B cell (primary cell): ENCODE results near the gene SNTG2. TPM values are rescaled to one million over a fixed set of nuclear protein-coding genes. Genes with fewer than 3 reads are reported as not detected.
"Not testable (repeated sequence)": the region's sequence is repeated elsewhere in the genome, so short reads cannot be mapped to it uniquely, and the experiment has no call there.

Experiments used
- ATAC-seq: fragments of 200-7000 bp; cut with Tn5 transposase; one replicate; pipeline ENCODE4 v1.10.0; 2021; ENCODE audit warnings: low read depth, mild to moderate bottlenecking, moderate number of reproducible peaks, moderate library complexity
- CTCF ChIA-PET: fragments of 350-600 bp; sonication (Branson Sonifier 250); formaldehyde crosslinking; loops from one replicate; lab custom pipeline; 2021; ENCODE audit warnings: antibody characterized with exemption, inconsistent platforms; lab: Charles Lee
- POLR2A ChIA-PET: fragments of 350-600 bp; sonication (Branson Sonifier 250); formaldehyde crosslinking; loops from one replicate; lab custom pipeline; 2021; ENCODE audit warnings: antibody characterized with exemption; lab: Charles Lee
- DNase-seq: peaks from one replicate; pipeline ENCODE4 v3.0.0; 2013
- H2AFZ ChIP-seq: 2 replicates; pipeline ENCODE4 v1.6.1; 2012; ENCODE audit warnings: mild to moderate bottlenecking, low read depth, low read length; ENCODE audit not compliant: insufficient read depth, poor library complexity, severe bottlenecking
- H3K27ac ChIP-seq, 2 donors: 1 replicate in 1 of 2; 2 replicates in 1 of 2; pipeline ENCODE4 v1.5.1; 2012 to 2013; ENCODE audit warnings: low read length in 2 of 2, mild to moderate bottlenecking in 2 of 2, moderate library complexity in 1 of 2
- H3K27me3 ChIP-seq, 4 experiments: fragments of 200-600 bp in 1 of 4; sonication (generic) in 1 of 4; replicated peaks in 1 of 4; 1 replicate in 2 of 4; 2 replicates in 2 of 4; pipeline versions ENCODE4 v1.6.1 to v1.7.0; 2013 to 2016; ENCODE audit warnings: low read length in 3 of 4, mild to moderate bottlenecking in 2 of 4, mixed read lengths in 1 of 4, moderate library complexity in 1 of 4; ENCODE audit not compliant: insufficient read depth in 4 of 4, control insufficient read depth in 3 of 4; ENCODE audit errors: control extremely low read depth in 1 of 4
- H3K36me3 ChIP-seq, 2 experiments: replicated peaks in 1 of 2; 1 replicate in 1 of 2; 2 replicates in 1 of 2; pipeline versions ENCODE4 v1.6.1 to v1.7.1; 2013; ENCODE audit warnings: low read length in 1 of 2; ENCODE audit not compliant: insufficient read depth in 2 of 2, control insufficient read depth in 1 of 2; ENCODE audit errors: control extremely low read depth in 1 of 2, extremely low read depth in 1 of 2
- H3K4me1 ChIP-seq, 2 donors: fragments of 200-600 bp in 1 of 2; sonication (generic) in 1 of 2; 1 replicate in 1 of 2; 2 replicates in 1 of 2; pipeline versions ENCODE4 v1.5.1 to v1.6.1; 2013 to 2017; ENCODE audit warnings: low read length in 2 of 2; ENCODE audit not compliant: control insufficient read depth in 2 of 2, insufficient read depth in 2 of 2
- H3K4me2 ChIP-seq: replicated peaks from 2 replicates; pipeline ENCODE3; 2012; ENCODE audit warnings: mild to moderate bottlenecking, low read depth, low read length; ENCODE audit not compliant: poor library complexity, severe bottlenecking
- H3K4me3 ChIP-seq, 5 experiments: fragments of 200-600 bp in 1 of 5; sonication (generic) in 1 of 5; 1 replicate in 3 of 5; 2 replicates in 2 of 5; pipeline versions ENCODE4 v1.5.1 to v1.7.0; 2011 to 2016; ENCODE audit warnings: low read length in 4 of 5, mild to moderate bottlenecking in 4 of 5, low read depth in 2 of 5, control low read depth in 1 of 5, moderate library complexity in 1 of 5; ENCODE audit not compliant: insufficient read depth in 1 of 5; ENCODE audit errors: control extremely low read depth in 1 of 5, extremely low read depth in 1 of 5
- H3K79me2 ChIP-seq: fragments of 200-600 bp; sonication (generic); one replicate; pipeline ENCODE4 v1.6.0; 2016; ENCODE audit warnings: low read length; ENCODE audit not compliant: control insufficient read depth, insufficient read depth
- H3K9ac ChIP-seq: fragments of 200-600 bp; sonication (generic); 2 replicates; pipeline ENCODE4 v1.6.1; 2017; ENCODE audit warnings: mild to moderate bottlenecking, low read length, moderate library complexity
- H3K9me3 ChIP-seq, 3 donors: one replicate each; pipeline versions ENCODE4 v1.6.1 to v1.7.1; 2013; ENCODE audit warnings: low read length in 2 of 3; ENCODE audit not compliant: control insufficient read depth in 2 of 3, insufficient read depth in 1 of 3; ENCODE audit errors: control extremely low read depth in 1 of 3
- H4K20me1 ChIP-seq: 2 replicates; pipeline ENCODE4 v1.6.0; 2012; ENCODE audit warnings: mild to moderate bottlenecking, low read length; ENCODE audit not compliant: insufficient read depth, control insufficient read depth, poor library complexity, severe bottlenecking
- H3K27ac Mint-ChIP-seq: one replicate; pipeline ENCODE4 v1.8.0; 2021; ENCODE audit warnings: mixed read lengths
- H3K27me3 Mint-ChIP-seq: one replicate; pipeline ENCODE4 v1.8.0; 2021; ENCODE audit warnings: mixed read lengths
- H3K4me1 Mint-ChIP-seq: one replicate; pipeline ENCODE4 v1.8.0; 2021; ENCODE audit warnings: mixed read lengths
- H3K4me3 Mint-ChIP-seq: one replicate; pipeline ENCODE4 v1.8.0; 2021; ENCODE audit warnings: mixed read lengths
- H3K9me3 Mint-ChIP-seq: one replicate; pipeline ENCODE4 v1.8.0; 2022; ENCODE audit warnings: mixed read lengths; ENCODE audit not compliant: insufficient read depth
- CTCF ChIP-seq: fragments of 200-600 bp; IDR thresholded peaks from one replicate; pipeline ENCODE4 v1.8.0; 2022; ENCODE audit warnings: antibody characterized with exemption, mild to moderate bottlenecking
- EZH2 ChIP-seq: IDR thresholded peaks from 2 replicates; pipeline ENCODE4 v1.6.1; 2012; ENCODE audit warnings: borderline replicate concordance, low read depth, mild to moderate bottlenecking, moderate library complexity, low read length; ENCODE audit not compliant: insufficient read depth, poor library complexity, severe bottlenecking
- WGBS: methylation state at CpG from one replicate; pipeline ENCODE4 v1.1.5; 2013; ENCODE audit warnings: missing lambda C conversion rate; ENCODE audit not compliant: insufficient coverage; 5-methylcytosine and 5-hydroxymethylcytosine counted together
- intact Hi-C: fragments of 100-400 bp; cut with micrococcal nuclease; formaldehyde crosslinking; loops from one replicate; pipeline ENCODE4 v1.10.0; 2022
- polyA plus RNA-seq: library from polyadenylated mRNA; depleted of rRNA; stranded (reverse); fragments of >200 nt; gene quantifications from 2 replicates; pipeline ENCODE4 v1.2.3, GENCODE V29; 2012
- total RNA-seq, 2 donors: library from RNA; stranded (reverse); fragments of 120-200 nt in 1 of 2; gene quantifications; 1 replicate in 1 of 2; 2 replicates in 1 of 2; pipeline versions ENCODE4 v1.2.3 to v1.2.4, GENCODE V29; 2013 to 2022

SNTG2 gene
- total and polyA plus RNA-seq, 2 donors (not counting 1 experiment from before 2014, with no cell fraction given) = 2.1 to 2.4 TPM

DNA sequence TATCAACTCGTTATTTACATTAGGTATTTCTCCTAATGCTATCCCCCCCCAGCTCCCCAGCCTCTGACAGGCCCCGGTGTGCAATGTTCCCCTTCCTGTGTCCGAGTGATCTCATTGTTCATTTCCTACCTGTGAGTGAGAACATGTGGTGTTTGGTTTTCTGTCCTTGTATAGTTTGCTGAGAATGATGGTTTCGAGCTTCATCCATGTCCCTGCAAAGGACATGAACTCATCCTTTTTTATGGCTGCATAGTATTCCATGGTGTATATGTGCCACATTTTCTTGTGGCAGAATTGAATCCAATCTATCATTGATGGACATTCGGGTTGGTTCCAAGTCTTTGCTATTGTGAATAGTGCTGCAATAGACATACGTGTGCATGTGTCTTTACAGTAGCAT, 439.5 kb downstream of the SNTG2 start:
- ATAC-seq, H4K20me1 ChIP-seq, H3K4me1 ChIP-seq, POLR2A ChIA-PET, CTCF ChIA-PET, DNase-seq, H3K4me1 Mint-ChIP-seq, intact Hi-C loops, H3K4me2 ChIP-seq, H3K9me3 ChIP-seq, H3K4me3 Mint-ChIP-seq, H3K27ac ChIP-seq, H3K36me3 ChIP-seq, H2AFZ ChIP-seq, H3K27ac Mint-ChIP-seq, H3K9me3 Mint-ChIP-seq, H3K4me3 ChIP-seq, H3K27me3 ChIP-seq, H3K9ac ChIP-seq, H3K79me2 ChIP-seq: not testable (repeated sequence)
- 100% methylated on average over 1 of the region's 6 CpGs for WGBS
- peaks cover 16% of the 10 kb centered on the region for H3K27me3 Mint-ChIP-seq

DNA sequence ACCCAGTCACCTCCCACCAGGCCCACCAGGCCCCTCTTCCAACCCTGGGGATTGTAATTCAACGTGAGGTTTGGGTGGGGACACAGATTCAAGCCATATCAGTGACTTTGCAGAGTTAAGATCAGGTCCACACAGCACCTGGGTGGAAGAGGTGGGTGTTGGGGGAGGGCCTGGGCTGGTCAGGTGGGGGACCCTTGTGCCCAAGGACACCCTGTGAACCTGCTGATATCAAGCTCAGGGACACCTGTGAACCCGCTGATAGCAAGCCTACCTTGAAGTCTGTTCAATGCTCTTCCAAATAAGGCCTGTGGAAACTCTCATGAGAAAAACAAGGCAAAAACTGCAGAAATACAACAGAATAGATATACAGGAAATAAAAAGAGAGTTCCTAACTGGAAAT, 442.7 kb downstream of the SNTG2 start:
- no peak overlapping the region for H3K27ac Mint-ChIP-seq
- WGBS = 83% methylated on average over 1 of the region's 2 CpGs
- Histone ChIP-seq H3K4me3 (no peak overlapping the region), H2AFZ (no peak overlapping the region), H3K27ac (no peak overlapping the region), H3K9ac (no peak overlapping the region), H3K27me3 (peaks cover 0 to 5% (median 0%) of the 10 kb centered on the region in 4 experiments), H4K20me1 (no peaks in the 10 kb centered on the region), H3K79me2 (no peaks in the 10 kb centered on the region), H3K9me3 (peaks cover 0 to 15% (median 0%) of the 10 kb centered on the region in 3 donors), H3K4me1 (peaks cover 3 to 5% of the 10 kb centered on the region in 2 donors), H3K36me3 (no peaks in the 10 kb centered on the region), H3K4me2 (no peak overlapping the region)
- H3K9me3 Mint-ChIP-seq = no peaks in the 10 kb centered on the region
- POLR2A ChIA-PET = no interaction called here
- CTCF ChIA-PET = no interaction called here
- H3K4me3 Mint-ChIP-seq = no peak overlapping the region
- ATAC-seq = no peak
- H3K4me1 Mint-ChIP-seq = no peaks in the 10 kb centered on the region
- DNase-seq = no peak
- peaks cover 21% of the 10 kb centered on the region for H3K27me3 Mint-ChIP-seq
- TF ChIP-seq CTCF (no peak), EZH2 (no peak)
- intact Hi-C loops = no loop called here
